ENCODE measurements around the gene CDADC1. TPM values are rescaled to one million over a fixed set of nuclear protein-coding genes. Genes with fewer than 3 reads are reported as not detected.

The CDADC1 gene
- total RNA-seq, 8 experiments from 2014 or later: 5.3 to 16.0 (median 8.2) TPM

- Histone ChIP-seq H3K4me3 (peak overlapping the region; percentile 56 to 89 (median 60)), H3K4me1 (replicated peaks in 1 of 2) (peaks cover 2 to 10% of the 10 kb centered on the region in 2 donors), H3K27ac (no peak overlapping the region)
- in situ Hi-C loops (cut with MboI; ENCODE audit: low pct_unique_long_range_greater_than_20kb in 2 of 9, low sequenced_read_pairs in 9 of 9, unreplicated experiment in 9 of 9): no loop called here
- no peak for ATAC-seq (replicated peaks in 6 of 8)
- 0 to 33% (median 6%) methylated on average over 1 to 5 of the region's 6 CpGs for WGBS, 10 experiments
Measured at GRCh38 chr13:49248622-49249002, 887 bp downstream of the CDADC1 start.

GRCh38 chr13:49251326-49251725, 3.6 kb downstream of the CDADC1 start:
- no peak overlapping the region for H3K27ac ChIP-seq
- no peak overlapping the region for H3K4me3 ChIP-seq
- 57 to 100% (median 82%) methylated on average over 2 to 5 of the region's 5 CpGs for WGBS, 10 experiments
- no peak for ATAC-seq (replicated peaks in 6 of 8)
- in situ Hi-C loops (cut with MboI; ENCODE audit: low pct_unique_long_range_greater_than_20kb in 2 of 9, low sequenced_read_pairs in 9 of 9, unreplicated experiment in 9 of 9): no loop called here
- peaks cover 2 to 10% of the 10 kb centered on the region in 2 donors for H3K4me1 ChIP-seq (replicated peaks in 1 of 2)

GRCh38 chr13:49253310-49253709, 5.6 kb downstream of the CDADC1 start:
- no peak overlapping the region for H3K4me3 ChIP-seq
- 100% methylated on average over 1 of the region's 1 CpG; no CpG with 5 or more reads in 3 of the 10 experiments for WGBS, 10 experiments
- in situ Hi-C loops (cut with MboI; ENCODE audit: low pct_unique_long_range_greater_than_20kb in 2 of 9, low sequenced_read_pairs in 9 of 9, unreplicated experiment in 9 of 9): no loop called here

GRCh38 chr13:49254007-49254406, 6.3 kb downstream of the CDADC1 start:
- ATAC-seq (replicated peaks in 6 of 8): no peak
- peaks cover 2 to 3% of the 10 kb centered on the region in 2 donors for H3K4me1 ChIP-seq (replicated peaks in 1 of 2)
- H3K27ac ChIP-seq: no peak overlapping the region
- 43 to 100% (median 94%) methylated on average over 1 of the region's 1 CpG; no CpG with 5 or more reads in 2 of the 10 experiments for WGBS, 10 experiments
- H3K4me3 ChIP-seq: no peak overlapping the region
- in situ Hi-C loops (cut with MboI; ENCODE audit: low pct_unique_long_range_greater_than_20kb in 2 of 9, low sequenced_read_pairs in 9 of 9, unreplicated experiment in 9 of 9): no loop called here

More at GRCh38 chr13:49253310-49253709, 5.6 kb downstream of the CDADC1 start:
- no peak overlapping the region for H3K27ac ChIP-seq
- ATAC-seq (replicated peaks in 6 of 8): no peak
- H3K4me1 ChIP-seq (replicated peaks in 1 of 2): peaks cover 2 to 6% of the 10 kb centered on the region in 2 donors

- ATAC-seq (replicated peaks in 6 of 8): no peak
- Histone ChIP-seq H3K4me3 (no peak overlapping the region), H3K4me1 (replicated peaks in 1 of 2) (no peaks in the 10 kb centered on the region), H3K27ac (no peak overlapping the region)
- in situ Hi-C loops (cut with MboI; ENCODE audit: low pct_unique_long_range_greater_than_20kb in 2 of 9, low sequenced_read_pairs in 9 of 9, unreplicated experiment in 9 of 9): no loop called here
- WGBS, 10 experiments: 42 to 100% (median 94%) methylated on average over 1 to 2 of the region's 2 CpGs; no CpG with 5 or more reads in 1 of the 10 experiments
Measured at GRCh38 chr13:49256841-49257240, 9.1 kb downstream of the CDADC1 start.

GRCh38 chr13:49258089-49258796, 10.5 kb downstream of the CDADC1 start:
- in situ Hi-C loops (cut with MboI; ENCODE audit: low pct_unique_long_range_greater_than_20kb in 2 of 9, low sequenced_read_pairs in 9 of 9, unreplicated experiment in 9 of 9): no loop called here
- Histone ChIP-seq H3K27ac (no peak overlapping the region), H3K4me3 (no peak overlapping the region), H3K4me1 (replicated peaks in 1 of 2) (no peaks in the 10 kb centered on the region)
- 90 to 100% (median 96%) methylated on average over 1 to 3 of the region's 3 CpGs; no CpG with 5 or more reads in 1 of the 10 experiments for WGBS, 10 experiments
- ATAC-seq (replicated peaks in 6 of 8): no peak

- no peak for ATAC-seq (replicated peaks in 6 of 8)
- no peaks in the 10 kb centered on the region for H3K4me1 ChIP-seq (replicated peaks in 1 of 2)
- H3K4me3 ChIP-seq: no peak overlapping the region
- in situ Hi-C loops (cut with MboI; ENCODE audit: low pct_unique_long_range_greater_than_20kb in 2 of 9, low sequenced_read_pairs in 9 of 9, unreplicated experiment in 9 of 9): no loop called here
- WGBS, 10 experiments: 75 to 100% (median 96%) methylated on average over 1 to 6 of the region's 6 CpGs; no CpG with 5 or more reads in 2 of the 10 experiments
- no peak overlapping the region for H3K27ac ChIP-seq
Measured at GRCh38 chr13:49259586-49259985, 11.9 kb downstream of the CDADC1 start.

GRCh38 chr13:49262634-49263033, 14.9 kb downstream of the CDADC1 start:
- WGBS, 10 experiments: 83 to 100% (median 89%) methylated on average over 1 to 6 of the region's 6 CpGs; no CpG with 5 or more reads in 2 of the 10 experiments
- Histone ChIP-seq H3K4me1 (replicated peaks in 1 of 2) (no peaks in the 10 kb centered on the region), H3K27ac (no peak overlapping the region), H3K4me3 (no peak overlapping the region)
- in situ Hi-C loops (cut with MboI; ENCODE audit: low pct_unique_long_range_greater_than_20kb in 2 of 9, low sequenced_read_pairs in 9 of 9, unreplicated experiment in 9 of 9): no loop called here
- no peak for ATAC-seq (replicated peaks in 6 of 8)

- no peak overlapping the region for H3K27ac ChIP-seq
- 24 to 100% (median 93%) methylated on average over 2 of the region's 2 CpGs; no CpG with 5 or more reads in 2 of the 10 experiments for WGBS, 10 experiments
- no peak for ATAC-seq (replicated peaks in 6 of 8)
- no peak overlapping the region for H3K4me3 ChIP-seq
- in situ Hi-C loops (cut with MboI; ENCODE audit: low pct_unique_long_range_greater_than_20kb in 2 of 9, low sequenced_read_pairs in 9 of 9, unreplicated experiment in 9 of 9): no loop called here
- H3K4me1 ChIP-seq (replicated peaks in 1 of 2): no peaks in the 10 kb centered on the region
Measured at GRCh38 chr13:49265822-49266221, 18.1 kb downstream of the CDADC1 start.

- WGBS, 10 experiments: 33 to 60% (median 45%) methylated on average over 1 of the region's 1 CpG; no CpG with 5 or more reads in 4 of the 10 experiments
- Histone ChIP-seq H3K4me1 (replicated peaks in 1 of 2) (no peaks in the 10 kb centered on the region), H3K4me3 (no peak overlapping the region), H3K27ac (no peak overlapping the region)
- no peak for ATAC-seq (replicated peaks in 6 of 8)
- in situ Hi-C loops (cut with MboI; ENCODE audit: low pct_unique_long_range_greater_than_20kb in 2 of 9, low sequenced_read_pairs in 9 of 9, unreplicated experiment in 9 of 9): no loop called here
Measured at GRCh38 chr13:49271264-49271663, 23.5 kb downstream of the CDADC1 start.

GRCh38 chr13:49272296-49272695, 24.6 kb downstream of the CDADC1 start:
- in situ Hi-C loops (cut with MboI; ENCODE audit: low pct_unique_long_range_greater_than_20kb in 2 of 9, low sequenced_read_pairs in 9 of 9, unreplicated experiment in 9 of 9): no loop called here
- peak in 1 of 8 experiments; percentile 52 for ATAC-seq (replicated peaks in 6 of 8)
- 17 to 86% (median 57%) methylated on average over 1 to 2 of the region's 2 CpGs; no CpG with 5 or more reads in 1 of the 10 experiments for WGBS, 10 experiments

GRCh38 chr13:49278211-49278610, 30.5 kb downstream of the CDADC1 start:
- no peak overlapping the region for H3K4me3 ChIP-seq
- H3K4me1 ChIP-seq (replicated peaks in 1 of 2): no peaks in the 10 kb centered on the region
- in situ Hi-C loops (cut with MboI; ENCODE audit: low pct_unique_long_range_greater_than_20kb in 2 of 9, low sequenced_read_pairs in 9 of 9, unreplicated experiment in 9 of 9): loop anchor here in 1 of 9 experiments (25.0 kb wide), 1 partner anchor 334 kb away; no protein-coding TSS in a partner anchor
- H3K27ac ChIP-seq: no peak overlapping the region
- no peak for ATAC-seq (replicated peaks in 6 of 8)
- 75 to 100% (median 93%) methylated on average over 1 to 2 of the region's 2 CpGs; no CpG with 5 or more reads in 1 of the 10 experiments for WGBS, 10 experiments

More at GRCh38 chr13:49272296-49272695, 24.6 kb downstream of the CDADC1 start:
- Histone ChIP-seq H3K27ac (no peak overlapping the region), H3K4me3 (no peak overlapping the region), H3K4me1 (replicated peaks in 1 of 2) (no peaks in the 10 kb centered on the region)

GRCh38 chr13:49279112-49279511, 31.4 kb downstream of the CDADC1 start:
- in situ Hi-C loops (cut with MboI; ENCODE audit: low pct_unique_long_range_greater_than_20kb in 2 of 9, low sequenced_read_pairs in 9 of 9, unreplicated experiment in 9 of 9): loop anchor here in 1 of 9 experiments (25.0 kb wide), 1 partner anchor 333 kb away; no protein-coding TSS in a partner anchor
- 38 to 86% (median 62%) methylated on average over 2 to 5 of the region's 5 CpGs; no CpG with 5 or more reads in 1 of the 10 experiments for WGBS, 10 experiments
- no peak overlapping the region for H3K27ac ChIP-seq
- no peak for ATAC-seq (replicated peaks in 6 of 8)
- no peak overlapping the region for H3K4me3 ChIP-seq
- no peaks in the 10 kb centered on the region for H3K4me1 ChIP-seq (replicated peaks in 1 of 2)
